Endometrial microvascular endothelial cells (primary cell): ENCODE measurements around the gene RASSF4. TPM values are rescaled to one million over a fixed set of nuclear protein-coding genes. Genes with fewer than 3 reads are reported as not detected.

ENCODE experiments used
- in situ Hi-C: cut with HindIII; loops from 2 replicates; pipeline ENCODE4 v1.10.0; 2017; ENCODE audit warnings: low sequenced_read_pairs, low pct_unique_long_range_greater_than_20kb; ENCODE audit errors: inconsistent ontology term
- total RNA-seq: library from RNA; depleted of rRNA; stranded (reverse); fragments of >200 nt; gene quantifications from one replicate; pipeline ENCODE4 v1.2.3, GENCODE V29; 2015; ENCODE audit errors: inconsistent ontology term

The RASSF4 gene
- total RNA-seq, 1 donor from 2014 or later = 0.28 TPM

- in situ Hi-C loops = no loop called here
Measured at GRCh38 chr10:44956717-44957706, 2.6 kb upstream of the RASSF4 start.

DNA sequence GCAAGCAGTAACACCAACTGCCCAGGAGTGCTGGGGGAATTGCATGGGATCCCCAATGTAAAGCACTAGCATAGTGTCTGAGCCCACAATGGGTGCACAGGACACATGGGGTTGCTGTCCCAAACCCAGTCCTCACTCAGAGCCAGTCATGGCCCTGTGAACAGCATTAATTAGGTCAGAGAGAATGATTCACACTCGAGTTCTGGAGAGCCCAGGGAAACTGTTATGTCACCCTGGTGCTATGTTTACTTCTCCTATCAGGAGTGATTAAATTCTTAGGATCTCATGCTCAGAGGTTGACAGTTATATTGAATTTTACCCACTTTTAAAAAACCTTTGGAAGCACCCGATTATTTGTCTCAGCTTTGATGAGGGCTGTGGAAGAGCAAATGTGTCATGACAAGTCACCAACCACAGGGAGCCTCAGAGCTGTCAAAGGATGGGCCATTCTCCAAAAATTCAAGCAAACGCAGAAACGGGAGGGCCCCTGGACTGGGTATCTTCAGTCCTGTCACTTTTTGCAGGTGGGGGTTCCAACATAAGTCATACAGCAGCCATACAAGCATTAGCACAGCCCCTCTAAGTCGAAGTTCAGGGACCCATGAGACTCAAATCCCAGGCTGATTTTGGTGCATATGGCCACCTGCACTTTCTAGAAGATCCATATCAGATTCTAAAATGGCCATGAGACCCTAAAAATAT, 1.3 kb upstream of the RASSF4 start:
- in situ Hi-C loops = no loop called here

GRCh38 chr10:44958898-44959246, 730 bp upstream of the RASSF4 start:
- in situ Hi-C loops = no loop called here

GRCh38 chr10:44960088-44960460, 472 bp downstream of the RASSF4 start:
- in situ Hi-C loops = no loop called here

GRCh38 chr10:44960482-44961229, 1.1 kb downstream of the RASSF4 start:
- in situ Hi-C loops = no loop called here

GRCh38 chr10:44961230-44961571, 1.6 kb downstream of the RASSF4 start:
- in situ Hi-C loops = no loop called here

DNA sequence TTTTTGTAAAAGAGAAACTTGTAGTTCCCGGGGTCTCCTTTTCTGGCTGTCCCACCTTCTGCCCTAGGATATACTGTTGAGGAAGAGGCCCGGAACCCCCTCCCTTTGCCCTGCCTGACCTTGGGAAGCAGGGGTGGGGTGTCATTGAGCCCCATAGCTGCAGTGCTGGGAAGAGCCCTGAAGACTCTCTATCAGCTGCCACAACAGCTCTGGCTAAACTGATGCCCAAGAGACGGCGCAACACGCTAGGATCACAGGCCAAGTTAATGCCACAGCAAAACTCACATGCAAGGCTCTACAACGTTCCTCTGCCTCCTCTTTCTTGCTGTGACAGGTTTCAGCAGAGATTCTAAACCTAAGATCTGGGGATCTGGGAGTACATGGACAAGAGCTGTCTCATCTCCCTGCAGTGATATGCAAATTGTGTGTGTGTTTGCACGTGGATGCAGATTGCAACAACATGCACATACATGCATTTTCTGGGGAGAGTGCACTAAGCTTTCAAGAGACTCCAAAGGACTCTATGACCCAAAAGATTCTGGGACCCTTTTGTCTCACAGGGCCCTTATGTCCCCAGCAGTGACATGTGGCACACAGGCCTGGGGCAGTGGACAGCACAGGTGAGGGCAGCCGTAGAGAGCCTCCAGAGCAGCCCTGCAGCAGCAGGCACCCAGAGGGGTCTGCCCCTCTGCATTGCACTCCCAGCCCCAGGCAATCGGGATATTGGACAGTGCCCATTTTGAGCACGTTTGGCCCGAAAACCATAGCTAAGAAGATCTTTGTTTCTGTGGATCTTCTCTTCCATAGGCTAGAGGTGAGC, 2.5 kb downstream of the RASSF4 start:
- in situ Hi-C loops = no loop called here

DNA sequence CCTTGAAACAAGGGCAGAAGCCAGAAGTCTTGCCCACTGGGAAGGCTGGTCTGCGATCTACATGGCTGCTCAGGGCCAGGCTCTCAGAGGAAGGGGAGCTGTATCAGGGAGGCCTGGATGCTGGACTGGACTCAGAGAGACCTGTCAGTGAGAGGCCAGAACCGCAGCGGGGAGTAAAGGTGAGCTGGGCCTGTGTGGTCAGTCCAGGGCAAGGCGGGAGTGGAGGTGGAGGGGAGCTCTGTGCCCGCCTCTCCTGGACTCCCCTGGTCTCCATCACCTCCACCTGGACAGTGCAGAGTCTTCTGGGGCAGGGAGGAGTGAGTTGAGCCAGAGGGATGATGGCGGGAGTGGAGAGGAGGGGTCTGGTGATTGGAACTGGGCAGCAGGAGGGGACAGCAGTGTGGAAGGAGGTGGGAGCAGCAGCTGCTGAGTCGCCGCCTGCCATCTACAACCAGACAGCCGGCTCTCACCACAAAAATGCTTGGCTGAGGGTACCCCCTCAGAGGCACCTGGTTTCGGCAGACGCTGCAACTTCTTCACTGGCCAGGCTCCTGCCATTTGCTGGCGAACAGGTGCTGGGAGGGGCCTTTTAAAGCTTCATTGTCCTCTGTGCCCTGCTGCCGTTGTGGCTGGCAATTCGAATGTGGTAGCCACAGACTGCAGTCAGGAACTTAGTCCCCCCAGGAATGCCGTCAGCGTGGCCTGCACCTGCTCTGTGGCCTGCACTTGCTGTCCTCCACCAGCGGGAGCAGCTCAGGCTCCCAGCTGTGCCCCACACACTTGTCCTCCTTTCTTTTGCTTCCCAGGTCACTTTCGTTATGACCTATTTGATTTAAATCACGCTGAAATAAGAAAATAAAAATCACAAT, 3.5 kb downstream of the RASSF4 start:
- in situ Hi-C loops = no loop called here

DNA sequence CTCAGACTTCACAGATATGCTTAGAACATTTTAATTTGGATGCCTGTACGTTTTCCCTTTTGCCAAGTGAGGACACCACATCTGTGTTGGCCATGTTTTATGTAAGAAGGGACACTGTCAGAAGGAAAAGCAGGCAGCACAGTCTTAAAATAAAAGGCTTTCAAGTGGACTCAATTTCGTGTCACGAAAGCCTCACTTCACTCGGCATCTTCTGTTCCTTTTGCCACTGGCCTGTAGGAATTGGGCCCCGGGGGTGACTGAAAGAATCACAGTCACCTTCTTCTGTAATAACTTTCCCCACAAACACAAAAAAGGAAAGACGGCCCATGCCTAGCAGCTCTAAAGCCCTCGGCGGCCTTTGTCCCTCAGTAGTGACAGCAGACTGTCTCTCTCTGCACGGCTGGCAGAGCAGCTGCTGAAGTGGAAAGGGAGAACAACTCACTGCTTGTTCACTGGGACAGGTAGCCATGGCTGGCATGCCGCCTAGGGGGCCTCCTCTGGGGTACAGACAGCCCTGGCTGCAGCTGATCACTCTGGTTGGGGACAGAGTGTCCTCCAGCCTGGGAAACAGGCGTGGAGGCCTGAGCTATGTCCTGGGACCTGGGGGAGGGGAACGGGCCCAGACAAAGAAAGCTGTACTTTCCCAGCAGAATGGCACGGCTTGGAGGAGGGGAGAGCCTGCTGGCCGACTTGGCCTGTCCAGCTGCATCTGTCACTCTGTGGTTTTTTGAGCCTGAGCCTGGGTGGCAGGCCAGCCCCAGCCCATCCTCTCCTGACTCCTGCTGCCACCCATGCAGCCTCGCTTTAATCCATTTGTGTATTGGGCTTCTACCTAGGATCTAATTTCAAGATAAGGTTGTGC, 4.4 kb downstream of the RASSF4 start:
- in situ Hi-C loops = no loop called here

- in situ Hi-C loops = no loop called here
Measured at GRCh38 chr10:44965104-44965503, 5.5 kb downstream of the RASSF4 start.

DNA sequence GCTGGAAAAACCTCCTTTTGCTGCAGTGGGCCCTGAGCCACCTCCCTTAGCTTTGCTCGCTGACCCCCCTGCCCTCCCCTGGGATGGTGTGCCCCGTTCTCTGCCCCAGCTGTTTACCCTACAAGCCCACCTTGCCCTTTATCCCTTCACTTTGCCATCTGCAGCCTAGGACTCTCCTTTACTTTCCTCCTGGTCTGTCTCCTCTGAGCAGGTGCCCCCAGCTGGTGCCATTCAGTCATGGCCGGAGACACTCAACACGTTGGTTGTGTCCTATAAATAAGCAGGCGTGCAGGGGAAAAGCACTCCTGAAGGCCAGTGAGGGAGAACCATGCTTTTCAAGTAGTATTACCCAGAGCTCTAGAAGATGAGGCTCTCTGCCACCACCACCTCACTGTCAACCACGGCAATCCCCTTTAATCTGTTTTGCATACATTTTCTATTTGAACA, 6.1 kb downstream of the RASSF4 start:
- in situ Hi-C loops = no loop called here

DNA sequence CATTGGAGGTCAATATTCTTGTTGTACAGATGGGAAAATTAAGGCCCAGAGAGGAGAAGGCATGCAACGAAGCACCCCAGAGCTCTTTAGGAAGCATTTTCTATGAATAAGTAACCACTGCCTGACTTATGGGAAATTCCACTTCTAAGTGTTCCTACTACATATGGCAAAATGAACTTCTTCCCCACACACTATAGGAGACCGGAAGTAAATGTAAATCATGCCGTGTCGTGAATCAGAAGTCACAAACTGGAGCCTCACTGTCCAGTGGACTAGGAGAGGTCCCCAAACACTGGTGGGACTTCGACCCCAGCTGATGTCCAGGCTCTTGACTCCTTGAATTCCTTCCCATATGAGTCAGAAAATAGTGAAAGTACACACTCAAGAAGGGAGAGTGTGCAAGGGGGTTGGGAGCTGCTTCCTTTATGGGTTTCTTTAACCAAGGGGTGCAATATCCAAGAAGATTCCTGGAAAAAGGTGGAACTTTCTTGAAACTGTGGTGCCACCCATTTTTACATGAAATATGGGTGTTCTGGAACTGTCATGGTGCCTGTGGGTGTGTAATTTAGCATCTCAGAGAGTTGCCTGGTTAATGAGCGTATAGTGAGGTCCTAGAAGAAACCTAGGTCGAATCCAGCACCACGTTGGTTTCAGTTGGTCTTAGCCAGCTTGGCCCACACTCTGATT, 6.7 kb downstream of the RASSF4 start:
- in situ Hi-C loops = no loop called here

GRCh38 chr10:44966816-44967509, 7.4 kb downstream of the RASSF4 start:
- in situ Hi-C loops = no loop called here

- in situ Hi-C loops = no loop called here
Measured at GRCh38 chr10:44967616-44968015, 8.0 kb downstream of the RASSF4 start.

- in situ Hi-C loops = no loop called here
Measured at GRCh38 chr10:44968091-44968490, 8.5 kb downstream of the RASSF4 start.
